ENCODE results near the gene LRRC56. TPM values are rescaled to one million over a fixed set of nuclear protein-coding genes. Genes with fewer than 3 reads are reported as not detected.

LRRC56 gene
- polyA plus RNA-seq, 1 donor (not counting 4 experiments of a cell fraction or from before 2014, with no cell fraction given), result 0.28 TPM

GRCh38 chr11:521177-521688, 16.1 kb upstream of the LRRC56 start:
- no peak for TF ChIP-seq CTCF (optimal IDR thresholded peaks at IDR 0.05 in 1 of 3, IDR thresholded peaks at IDR 0.05 in 1 of 3, conservative IDR thresholded peaks at IDR 0.05 in 1 of 3; ENCODE audit: extremely low read depth in 1 of 3, insufficient read depth in 2 of 3, low read length in 3 of 3)
- TF ChIP-seq EZH2 (IDR thresholded peaks at IDR 0.05; ENCODE audit: low read length), result no peak
- Histone ChIP-seq H3K4me3 (ENCODE audit: control insufficient read depth in 2 of 3, extremely low read depth in 1 of 3, insufficient read depth in 2 of 3, low read depth in 1 of 3, low read length in 3 of 3) (no peak overlapping the region), H3K27me3 (ENCODE audit: control insufficient read depth, extremely low read depth, insufficient read depth, low read length) (no peaks in the 10 kb centered on the region), H3K9ac (ENCODE audit: control insufficient read depth, extremely low read depth, insufficient read depth, low read length) (no peak overlapping the region), H3K79me2 (ENCODE audit: control insufficient read depth, insufficient read depth, low read length) (no peaks in the 10 kb centered on the region), H3K9me3 (ENCODE audit: control insufficient read depth, low read depth, low read length) (peaks cover 3% of the 10 kb centered on the region), H2AFZ (ENCODE audit: control insufficient read depth, low read length) (no peak overlapping the region), H4K20me1 (ENCODE audit: control insufficient read depth, extremely low read depth, insufficient read depth, low read length) (no peaks in the 10 kb centered on the region), H3K9me1 (ENCODE audit: control insufficient read depth, extremely low read depth, insufficient read depth, low read length) (no peaks in the 10 kb centered on the region), H3K27ac (ENCODE audit: control insufficient read depth, insufficient read depth, low read length) (no peak overlapping the region), H3K36me3 (ENCODE audit: control insufficient read depth in 2 of 2, extremely low read depth in 1 of 2, insufficient read depth in 2 of 2, low read length in 2 of 2) (no peaks in the 10 kb centered on the region), H3K4me1 (ENCODE audit: control insufficient read depth, extremely low read depth, insufficient read depth, low read length) (peaks cover 3% of the 10 kb centered on the region), H3K4me2 (ENCODE audit: control insufficient read depth, extremely low read depth, insufficient read depth, low read depth, low read length) (no peak overlapping the region)
- dilution Hi-C loops (cut with MboI; ENCODE audit: extremely low pct_ligation_motif_present, low sequenced_read_pairs), result no loop called here
- DNase-seq (ENCODE audit: low read depth, low spot score), result no peak
- FAIRE-seq, result no peak

- Histone ChIP-seq H3K9me1 (ENCODE audit: control insufficient read depth, extremely low read depth, insufficient read depth, low read length) (no peaks in the 10 kb centered on the region), H3K36me3 (ENCODE audit: control insufficient read depth in 2 of 2, extremely low read depth in 1 of 2, insufficient read depth in 2 of 2, low read length in 2 of 2) (peaks cover under 1 to 2% of the 10 kb centered on the region in 2 experiments), H3K27me3 (ENCODE audit: control insufficient read depth, extremely low read depth, insufficient read depth, low read length) (no peaks in the 10 kb centered on the region), H3K4me3 (ENCODE audit: control insufficient read depth in 2 of 3, extremely low read depth in 1 of 3, insufficient read depth in 2 of 3, low read depth in 1 of 3, low read length in 3 of 3) (no peak overlapping the region), H3K9me3 (ENCODE audit: control insufficient read depth, low read depth, low read length) (no peaks in the 10 kb centered on the region), H3K27ac (ENCODE audit: control insufficient read depth, insufficient read depth, low read length) (no peak overlapping the region), H2AFZ (ENCODE audit: control insufficient read depth, low read length) (no peak overlapping the region), H3K79me2 (ENCODE audit: control insufficient read depth, insufficient read depth, low read length) (no peaks in the 10 kb centered on the region), H3K4me1 (ENCODE audit: control insufficient read depth, extremely low read depth, insufficient read depth, low read length) (no peaks in the 10 kb centered on the region), H3K9ac (ENCODE audit: control insufficient read depth, extremely low read depth, insufficient read depth, low read length) (no peak overlapping the region), H3K4me2 (ENCODE audit: control insufficient read depth, extremely low read depth, insufficient read depth, low read depth, low read length) (no peak overlapping the region), H4K20me1 (ENCODE audit: control insufficient read depth, extremely low read depth, insufficient read depth, low read length) (no peaks in the 10 kb centered on the region)
- dilution Hi-C loops (cut with MboI; ENCODE audit: extremely low pct_ligation_motif_present, low sequenced_read_pairs), result no loop called here
- DNase-seq (ENCODE audit: low read depth, low spot score), result no peak
- no peak for FAIRE-seq
- TF ChIP-seq EZH2 (IDR thresholded peaks at IDR 0.05; ENCODE audit: low read length), result no peak
- no peak for TF ChIP-seq CTCF (optimal IDR thresholded peaks at IDR 0.05 in 1 of 3, IDR thresholded peaks at IDR 0.05 in 1 of 3, conservative IDR thresholded peaks at IDR 0.05 in 1 of 3; ENCODE audit: extremely low read depth in 1 of 3, insufficient read depth in 2 of 3, low read length in 3 of 3)
These were observed 11.1 kb upstream of the LRRC56 start for GRCh38 chr11:526192-526591.
